GM12865 (cell line): ENCODE measurements around the gene CA10.

Source experiments
- DNase-seq: peaks from one replicate; pipeline ENCODE4 v3.0.0; 2010; ENCODE audit warnings: low read depth
- H3K4me3 ChIP-seq: 2 replicates; pipeline ENCODE4 v1.5.1; 2011; ENCODE audit warnings: mild to moderate bottlenecking, low read depth, low read length, control low read depth
- TF ChIP-seq, protein P1 (sequence below): IDR thresholded peaks from 2 replicates; pipeline ENCODE4 v1.5.1; 2011; ENCODE audit warnings: low read length, control low read depth, low read depth, inconsistent platforms; ENCODE audit not compliant: insufficient read depth; ENCODE audit errors: missing control alignments

Gene CA10

GRCh38 chr17:51820766-51821165 is 337.7 kb downstream of the CA10 start:
- no peak for DNase-seq
- no peak overlapping the region for H3K4me3 ChIP-seq
- TF ChIP-seq, protein P1, sequence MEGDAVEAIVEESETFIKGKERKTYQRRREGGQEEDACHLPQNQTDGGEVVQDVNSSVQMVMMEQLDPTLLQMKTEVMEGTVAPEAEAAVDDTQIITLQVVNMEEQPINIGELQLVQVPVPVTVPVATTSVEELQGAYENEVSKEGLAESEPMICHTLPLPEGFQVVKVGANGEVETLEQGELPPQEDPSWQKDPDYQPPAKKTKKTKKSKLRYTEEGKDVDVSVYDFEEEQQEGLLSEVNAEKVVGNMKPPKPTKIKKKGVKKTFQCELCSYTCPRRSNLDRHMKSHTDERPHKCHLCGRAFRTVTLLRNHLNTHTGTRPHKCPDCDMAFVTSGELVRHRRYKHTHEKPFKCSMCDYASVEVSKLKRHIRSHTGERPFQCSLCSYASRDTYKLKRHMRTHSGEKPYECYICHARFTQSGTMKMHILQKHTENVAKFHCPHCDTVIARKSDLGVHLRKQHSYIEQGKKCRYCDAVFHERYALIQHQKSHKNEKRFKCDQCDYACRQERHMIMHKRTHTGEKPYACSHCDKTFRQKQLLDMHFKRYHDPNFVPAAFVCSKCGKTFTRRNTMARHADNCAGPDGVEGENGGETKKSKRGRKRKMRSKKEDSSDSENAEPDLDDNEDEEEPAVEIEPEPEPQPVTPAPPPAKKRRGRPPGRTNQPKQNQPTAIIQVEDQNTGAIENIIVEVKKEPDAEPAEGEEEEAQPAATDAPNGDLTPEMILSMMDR: no peak

DNA sequence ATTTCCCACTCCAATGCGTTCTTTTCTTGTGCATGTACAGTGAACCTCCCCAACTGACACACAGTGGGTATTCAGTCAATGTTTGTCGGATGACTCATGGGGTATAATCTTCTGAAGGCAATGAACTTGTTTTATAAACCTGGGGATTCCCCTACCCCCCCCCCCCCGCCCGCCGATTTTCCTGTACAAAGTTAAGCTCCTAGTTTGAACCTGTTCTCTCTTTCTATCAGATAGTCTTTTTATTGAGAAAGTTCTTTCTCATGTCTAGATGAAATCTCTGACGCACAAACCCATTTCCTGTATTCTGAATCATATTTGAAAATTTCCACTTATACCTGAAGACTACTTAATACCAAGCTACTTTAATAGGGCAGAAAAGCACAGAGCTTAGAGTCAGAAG is 338.3 kb downstream of the CA10 start:
- TF ChIP-seq, protein P1: no peak
- no peak for DNase-seq
- H3K4me3 ChIP-seq: no peak overlapping the region

DNA sequence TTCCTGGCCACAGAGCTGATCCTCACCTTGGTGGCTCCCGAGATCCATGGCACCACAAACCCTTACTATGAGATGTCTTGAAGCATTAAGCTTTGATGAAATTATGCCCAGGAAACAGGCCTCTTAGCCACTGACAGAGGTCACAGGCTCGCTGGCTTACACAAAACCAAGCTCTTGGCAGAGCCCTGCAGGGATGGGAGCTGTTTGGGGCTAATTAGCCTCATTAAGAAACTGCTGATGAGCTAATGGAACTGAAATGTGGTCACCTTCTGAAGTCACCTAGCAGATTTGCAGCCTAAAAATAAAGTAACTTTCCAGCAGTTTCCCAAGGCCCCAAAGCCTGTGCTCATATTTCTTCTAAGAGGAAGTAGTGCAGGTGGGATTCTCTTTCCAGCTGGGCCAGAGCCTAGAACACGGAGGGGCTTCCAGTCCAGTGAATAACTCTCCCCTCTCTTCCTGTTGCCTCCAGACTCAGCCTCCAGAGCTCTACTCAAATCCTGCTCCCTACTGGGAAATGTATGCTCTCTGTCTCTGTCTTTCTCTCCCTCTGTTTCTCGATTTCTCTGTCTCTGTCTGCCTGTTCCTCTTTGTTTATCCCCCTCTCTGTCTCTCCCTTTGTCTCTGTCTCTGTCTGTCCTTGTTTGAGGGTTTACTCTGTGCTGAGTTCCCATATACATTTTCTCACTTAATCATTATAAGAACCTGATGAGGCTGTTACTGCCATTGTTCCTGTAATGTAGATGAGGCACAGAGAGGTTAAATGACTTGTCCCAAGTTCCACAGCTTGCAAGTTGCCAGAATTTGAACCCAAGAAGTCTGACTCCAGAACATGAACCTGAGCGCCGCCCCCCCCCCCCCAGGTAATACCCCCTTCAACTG is 338.9 kb downstream of the CA10 start:
- H3K4me3 ChIP-seq: no peak overlapping the region
- no peak for DNase-seq
- TF ChIP-seq, protein P1: no peak

DNA sequence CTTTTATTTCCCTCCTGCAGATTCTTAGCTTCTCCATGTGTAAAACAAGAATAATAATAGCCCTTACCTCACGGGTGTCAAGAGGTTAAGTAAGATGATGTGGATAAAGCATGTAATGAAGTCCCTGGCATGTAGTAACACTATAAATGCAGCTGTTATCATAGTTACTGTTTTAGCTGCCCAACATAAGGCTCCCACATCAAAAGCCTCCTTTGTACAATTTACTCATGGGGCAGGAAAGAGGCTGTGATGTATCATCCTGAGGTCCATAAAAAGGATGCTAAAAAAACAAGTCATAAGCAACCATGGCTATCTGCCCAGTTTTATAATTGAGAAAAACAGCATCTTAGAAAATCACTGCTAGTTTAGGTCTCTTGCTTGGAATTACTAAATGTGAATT is 339.7 kb downstream of the CA10 start:
- H3K4me3 ChIP-seq: no peak overlapping the region
- no peak for DNase-seq
- TF ChIP-seq, protein P1: no peak

- TF ChIP-seq, protein P1: no peak
- DNase-seq: no peak
- H3K4me3 ChIP-seq: no peak overlapping the region
Observed at GRCh38 chr17:51817955-51818354, 340.6 kb downstream of the CA10 start.

DNA sequence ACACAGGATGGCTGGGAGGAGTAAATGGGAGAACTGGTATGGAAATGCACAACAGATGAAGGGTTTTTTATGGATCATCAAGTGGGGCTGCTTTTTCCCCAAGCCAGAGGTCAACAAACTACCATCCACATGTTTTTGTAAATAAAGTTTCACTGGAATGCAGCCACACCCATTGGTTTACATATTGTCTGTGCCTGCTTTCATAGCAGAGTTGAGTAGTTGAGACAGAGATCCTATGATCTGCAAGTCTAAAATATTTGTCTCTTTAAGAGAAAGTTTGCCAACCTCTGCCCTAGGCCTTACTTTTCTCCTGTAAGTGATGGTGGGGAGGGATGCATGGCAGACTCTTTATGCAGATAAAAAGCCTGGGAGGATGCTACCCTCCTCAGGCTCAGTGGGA is 341.4 kb downstream of the CA10 start:
- TF ChIP-seq, protein P1: no peak
- no peak for DNase-seq
- H3K4me3 ChIP-seq: no peak overlapping the region

DNA sequence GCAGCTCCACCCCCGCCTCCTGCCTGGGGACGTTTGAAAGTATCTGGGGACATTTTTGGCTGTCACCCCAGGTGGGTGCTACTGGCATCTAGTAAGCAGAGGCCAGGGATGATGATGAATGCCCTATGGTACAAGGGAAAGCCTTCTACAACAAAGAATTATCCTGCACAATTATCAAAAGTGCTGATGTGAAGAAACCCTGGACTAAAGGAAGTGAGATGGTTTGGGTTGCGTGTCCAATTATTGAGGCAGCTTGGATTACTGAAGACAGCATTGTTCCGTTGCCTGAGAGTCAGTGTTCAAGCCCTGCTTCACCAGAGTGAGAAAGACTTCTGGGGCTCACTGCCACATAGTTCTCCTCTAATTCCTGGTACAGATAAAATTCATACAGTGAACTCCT is 343.4 kb downstream of the CA10 start:
- DNase-seq: no peak
- TF ChIP-seq, protein P1: no peak
- H3K4me3 ChIP-seq: no peak overlapping the region
